ENCODE results near the gene RTP1.

Gene RTP1

GRCh38 chr3:187208159-187208558, 10.9 kb downstream of the RTP1 start:
- TF ChIP-seq CTCF (IDR thresholded peaks at IDR 0.05; ENCODE audit: low read depth, low read length, missing control alignments): no peak
- DNase-seq (ENCODE audit: low read depth): peak; percentile 85
- in situ Hi-C loops (cut with HindIII; ENCODE audit: low sequenced_read_pairs): loop anchor here (5.0 to 25.0 kb wide), 2 partner anchors 109 to 479 kb away; no protein-coding TSS in a partner anchor
- no peak overlapping the region for H3K4me3 ChIP-seq (ENCODE audit: low read depth, low read length)

GRCh38 chr3:187209491-187209890, 12.2 kb downstream of the RTP1 start:
- in situ Hi-C loops (cut with HindIII; ENCODE audit: low sequenced_read_pairs): loop anchor here (5.0 to 25.0 kb wide), 2 partner anchors 108 to 478 kb away; no protein-coding TSS in a partner anchor
- no peak overlapping the region for H3K4me3 ChIP-seq (ENCODE audit: low read depth, low read length)
- no peak for DNase-seq (ENCODE audit: low read depth)
- TF ChIP-seq CTCF (IDR thresholded peaks at IDR 0.05; ENCODE audit: low read depth, low read length, missing control alignments): no peak

GRCh38 chr3:187210091-187210490, 12.8 kb downstream of the RTP1 start:
- DNase-seq (ENCODE audit: low read depth): no peak
- no peak overlapping the region for H3K4me3 ChIP-seq (ENCODE audit: low read depth, low read length)
- in situ Hi-C loops (cut with HindIII; ENCODE audit: low sequenced_read_pairs): loop anchor here (25.0 kb wide), 1 partner anchor 477 kb away; no protein-coding TSS in a partner anchor
- no peak for TF ChIP-seq CTCF (IDR thresholded peaks at IDR 0.05; ENCODE audit: low read depth, low read length, missing control alignments)

- TF ChIP-seq CTCF (IDR thresholded peaks at IDR 0.05; ENCODE audit: low read depth, low read length, missing control alignments): no peak
- peak; percentile 95 for DNase-seq (ENCODE audit: low read depth)
- H3K4me3 ChIP-seq (ENCODE audit: low read depth, low read length): no peak overlapping the region
- in situ Hi-C loops (cut with HindIII; ENCODE audit: low sequenced_read_pairs): loop anchor here (25.0 kb wide), 1 partner anchor 477 kb away; no protein-coding TSS in a partner anchor
These were observed 13.4 kb downstream of the RTP1 start for GRCh38 chr3:187210545-187211327.

GRCh38 chr3:187211532-187212195, 14.4 kb downstream of the RTP1 start:
- in situ Hi-C loops (cut with HindIII; ENCODE audit: low sequenced_read_pairs): loop anchor here (25.0 kb wide), 1 partner anchor 476 kb away; no protein-coding TSS in a partner anchor
- peak; percentile 62 for DNase-seq (ENCODE audit: low read depth)
- TF ChIP-seq CTCF (IDR thresholded peaks at IDR 0.05; ENCODE audit: low read depth, low read length, missing control alignments): no peak
- no peak overlapping the region for H3K4me3 ChIP-seq (ENCODE audit: low read depth, low read length)

- DNase-seq (ENCODE audit: low read depth): no peak
- no peak for TF ChIP-seq CTCF (IDR thresholded peaks at IDR 0.05; ENCODE audit: low read depth, low read length, missing control alignments)
- no peak overlapping the region for H3K4me3 ChIP-seq (ENCODE audit: low read depth, low read length)
- in situ Hi-C loops (cut with HindIII; ENCODE audit: low sequenced_read_pairs): loop anchor here (25.0 kb wide), 1 partner anchor 475 kb away; no protein-coding TSS in a partner anchor
These were observed 14.9 kb downstream of the RTP1 start for GRCh38 chr3:187212196-187212545.

Measured in astrocyte of the cerebellum (primary cell).